ENCODE measurements around the gene DARS1. TPM values are rescaled to one million over a fixed set of nuclear protein-coding genes. Genes with fewer than 3 reads are reported as not detected.

Gene DARS1
- total and polyA plus RNA-seq, 8 donors = 39.1 to 244 (median 62.1) TPM

DNA sequence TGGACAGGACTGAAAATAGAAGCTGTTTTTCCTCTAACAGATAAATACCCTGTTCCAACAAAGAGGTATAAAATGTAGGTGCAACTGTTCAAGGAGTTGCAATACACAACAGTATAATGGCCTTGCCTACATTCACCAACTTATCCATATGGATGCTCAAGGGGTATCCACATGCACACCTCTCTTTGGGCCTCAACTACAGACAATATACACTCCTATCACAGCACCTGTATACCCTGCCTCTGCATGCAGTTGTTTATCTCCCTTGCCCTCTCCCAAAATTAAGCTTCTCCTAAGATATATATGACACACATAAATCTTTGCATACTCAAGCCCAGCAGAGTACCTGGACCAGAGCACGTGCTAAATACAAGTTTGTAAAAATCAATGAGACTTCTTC is 37.3 kb downstream of the DARS1 start:
- no peak for DNase-seq
- no peaks in the 10 kb centered on the region for H3K27me3 ChIP-seq
- peak overlapping the region in 2 of 5 donors; percentile 49 to 67 for H3K27ac ChIP-seq
- intact Hi-C loops (cut with DNase I; ENCODE audit: low total_unique reads) = no loop called here
- peaks cover 0 to 31% (median 13%) of the 10 kb centered on the region in 4 donors for H3K4me1 ChIP-seq
- 83 to 95% (median 92%) methylated on average over 1 of the region's 1 CpG for WGBS, 5 donors
- H3K36me3 ChIP-seq = peaks cover 0 to 13% (median 8%) of the 10 kb centered on the region in 4 donors
- TF ChIP-seq CTCF (IDR thresholded peaks at IDR 0.05) (no peak), POLR2AphosphoS5 (IDR thresholded peaks at IDR 0.05) (no peak), EP300 (IDR thresholded peaks at IDR 0.05) (no peak)
- no peak overlapping the region for H3K4me3 ChIP-seq
- no peaks in the 10 kb centered on the region for H3K9me3 ChIP-seq

DNA sequence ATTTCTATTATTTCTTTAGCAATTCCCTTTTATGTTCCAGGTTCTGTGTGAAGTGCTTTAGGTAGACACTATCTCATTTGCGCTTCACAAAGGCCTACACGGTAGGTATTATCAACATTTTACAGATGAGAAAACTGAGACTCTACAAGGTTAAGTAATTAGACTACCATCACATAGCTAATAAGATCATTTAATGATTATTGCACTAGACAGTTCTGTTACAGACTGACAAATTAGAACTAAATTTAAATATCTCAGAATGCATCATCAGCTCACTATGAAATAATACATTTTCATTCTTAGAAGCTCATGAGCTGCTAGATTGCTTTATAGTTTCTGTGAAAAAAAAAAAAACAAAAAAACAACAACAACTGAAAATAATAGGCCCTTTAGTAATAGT is 37.9 kb downstream of the DARS1 start:
- TF ChIP-seq POLR2A (IDR thresholded peaks at IDR 0.05) (no peak), POLR2AphosphoS5 (IDR thresholded peaks at IDR 0.05) (no peak), CTCF (IDR thresholded peaks at IDR 0.05) (no peak), EP300 (IDR thresholded peaks at IDR 0.05) (no peak)
- no peaks in the 10 kb centered on the region for H3K27me3 ChIP-seq
- H3K36me3 ChIP-seq = peaks cover 5 to 15% (median 11%) of the 10 kb centered on the region in 4 donors
- H3K27ac ChIP-seq = no peak overlapping the region
- 90 to 96% (median 94%) methylated on average over 2 of the region's 2 CpGs for WGBS, 5 donors
- H3K4me1 ChIP-seq = peaks cover 0 to 31% (median 13%) of the 10 kb centered on the region in 4 donors
- no peaks in the 10 kb centered on the region for H3K9me3 ChIP-seq
- DNase-seq = no peak
- intact Hi-C loops (cut with DNase I; ENCODE audit: low total_unique reads) = no loop called here
- H3K4me3 ChIP-seq = no peak overlapping the region

DNA sequence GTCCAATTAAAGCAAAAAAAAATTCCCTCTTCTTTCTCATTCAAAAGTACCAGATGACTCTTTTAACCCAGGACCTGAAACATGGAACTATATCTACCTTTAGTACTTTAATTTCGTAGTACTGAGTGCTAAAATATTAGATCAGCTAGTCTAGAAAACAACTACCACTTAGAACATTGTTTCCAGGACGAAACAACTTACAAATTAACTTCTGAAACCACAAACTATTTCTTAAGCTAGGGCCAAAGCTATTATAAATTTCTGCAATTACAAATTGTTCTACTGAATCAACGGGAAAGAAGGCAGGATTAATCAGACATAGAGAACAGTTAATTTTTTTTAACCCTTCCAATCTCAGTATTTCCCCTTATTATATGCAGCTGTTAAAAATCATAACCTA is 39.9 kb downstream of the DARS1 start:
- no peak for TF ChIP-seq EP300 (IDR thresholded peaks at IDR 0.05)
- TF ChIP-seq POLR2A (IDR thresholded peaks at IDR 0.05) = no peak
- TF ChIP-seq CTCF (IDR thresholded peaks at IDR 0.05) = no peak
- TF ChIP-seq POLR2AphosphoS5 (IDR thresholded peaks at IDR 0.05) = no peak
- intact Hi-C loops (cut with DNase I; ENCODE audit: low total_unique reads) = no loop called here
- no peaks in the 10 kb centered on the region for H3K9me3 ChIP-seq
- H3K4me3 ChIP-seq = no peak overlapping the region
- no peaks in the 10 kb centered on the region for H3K27me3 ChIP-seq
- DNase-seq = no peak
- no peak overlapping the region for H3K27ac ChIP-seq
- H3K36me3 ChIP-seq = peaks cover 5 to 16% (median 11%) of the 10 kb centered on the region in 4 donors
- peaks cover 0 to 27% (median 13%) of the 10 kb centered on the region in 4 donors for H3K4me1 ChIP-seq
- 71 to 83% (median 80%) methylated on average over 3 of the region's 3 CpGs for WGBS, 5 donors

GRCh38 chr2:135944625-135945024 is 40.8 kb downstream of the DARS1 start:
- 86 to 100% (median 92%) methylated on average over 1 of the region's 1 CpG for WGBS, 5 donors
- H3K4me1 ChIP-seq = peaks cover 0 to 18% (median 10%) of the 10 kb centered on the region in 4 donors
- H3K27me3 ChIP-seq = no peaks in the 10 kb centered on the region
- DNase-seq = no peak
- intact Hi-C loops (cut with DNase I; ENCODE audit: low total_unique reads) = no loop called here
- H3K36me3 ChIP-seq = peaks cover 5 to 16% (median 11%) of the 10 kb centered on the region in 4 donors
- TF ChIP-seq EP300 (IDR thresholded peaks at IDR 0.05) (no peak), CTCF (IDR thresholded peaks at IDR 0.05) (no peak), POLR2A (IDR thresholded peaks at IDR 0.05) (no peak), POLR2AphosphoS5 (IDR thresholded peaks at IDR 0.05) (no peak)
- H3K27ac ChIP-seq = no peak overlapping the region
- H3K4me3 ChIP-seq = no peak overlapping the region
- H3K9me3 ChIP-seq = no peaks in the 10 kb centered on the region
